GM06990 (cell line): ENCODE data around the gene PRKACG.

Experiments
- DNase-seq: peaks from one replicate; pipeline ENCODE4 v3.0.0-alpha.2; 2011; ENCODE audit not compliant: insufficient read length; ENCODE audit errors: extremely low read depth
- H3K27me3 ChIP-seq: replicated peaks from 2 replicates; pipeline ENCODE4 v1.6.0; 2011; ENCODE audit warnings: low read length; ENCODE audit not compliant: control insufficient read depth, insufficient read depth
- H3K36me3 ChIP-seq: 2 replicates; pipeline ENCODE4 v1.5.1; 2011; ENCODE audit warnings: low read length; ENCODE audit not compliant: control insufficient read depth, insufficient read depth
- H3K4me3 ChIP-seq: replicated peaks from 2 replicates; pipeline ENCODE4 v1.5.1; 2011; ENCODE audit warnings: low read depth, mild to moderate bottlenecking, control low read depth, low read length
- TF ChIP-seq, protein P1 (sequence below): IDR thresholded peaks from 2 replicates; pipeline ENCODE4 v1.5.1; 2011; ENCODE audit warnings: low read length, control low read depth, mild to moderate bottlenecking, inconsistent platforms; ENCODE audit not compliant: insufficient read depth, poor library complexity, severe bottlenecking

PRKACG gene

DNA sequence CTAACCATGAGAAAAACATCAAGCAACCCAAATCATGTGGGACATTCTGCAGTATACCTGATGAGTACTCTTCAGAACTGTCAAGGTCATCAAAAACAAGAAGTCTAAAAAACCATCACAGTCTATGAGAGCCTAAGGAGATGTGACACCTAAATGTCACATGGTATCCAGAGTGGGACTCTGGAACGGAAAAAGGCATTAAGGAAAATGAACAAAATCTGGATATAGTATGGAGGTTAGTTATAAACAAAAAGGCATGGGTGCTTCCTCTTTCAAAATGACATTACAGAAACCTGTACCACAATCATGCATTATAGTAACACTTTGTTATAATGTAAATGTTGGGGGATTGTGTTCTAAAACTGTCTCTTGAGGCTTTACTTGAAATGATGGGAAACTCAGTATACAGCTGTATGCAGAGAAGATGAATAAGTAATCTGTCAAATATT is 47.4 kb downstream of the PRKACG start:
- no peak for DNase-seq
- Histone ChIP-seq H3K27me3 (no peaks in the 10 kb centered on the region), H3K4me3 (no peak overlapping the region), H3K36me3 (no peaks in the 10 kb centered on the region)
- TF ChIP-seq, protein P1, sequence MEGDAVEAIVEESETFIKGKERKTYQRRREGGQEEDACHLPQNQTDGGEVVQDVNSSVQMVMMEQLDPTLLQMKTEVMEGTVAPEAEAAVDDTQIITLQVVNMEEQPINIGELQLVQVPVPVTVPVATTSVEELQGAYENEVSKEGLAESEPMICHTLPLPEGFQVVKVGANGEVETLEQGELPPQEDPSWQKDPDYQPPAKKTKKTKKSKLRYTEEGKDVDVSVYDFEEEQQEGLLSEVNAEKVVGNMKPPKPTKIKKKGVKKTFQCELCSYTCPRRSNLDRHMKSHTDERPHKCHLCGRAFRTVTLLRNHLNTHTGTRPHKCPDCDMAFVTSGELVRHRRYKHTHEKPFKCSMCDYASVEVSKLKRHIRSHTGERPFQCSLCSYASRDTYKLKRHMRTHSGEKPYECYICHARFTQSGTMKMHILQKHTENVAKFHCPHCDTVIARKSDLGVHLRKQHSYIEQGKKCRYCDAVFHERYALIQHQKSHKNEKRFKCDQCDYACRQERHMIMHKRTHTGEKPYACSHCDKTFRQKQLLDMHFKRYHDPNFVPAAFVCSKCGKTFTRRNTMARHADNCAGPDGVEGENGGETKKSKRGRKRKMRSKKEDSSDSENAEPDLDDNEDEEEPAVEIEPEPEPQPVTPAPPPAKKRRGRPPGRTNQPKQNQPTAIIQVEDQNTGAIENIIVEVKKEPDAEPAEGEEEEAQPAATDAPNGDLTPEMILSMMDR, result no peak

DNA sequence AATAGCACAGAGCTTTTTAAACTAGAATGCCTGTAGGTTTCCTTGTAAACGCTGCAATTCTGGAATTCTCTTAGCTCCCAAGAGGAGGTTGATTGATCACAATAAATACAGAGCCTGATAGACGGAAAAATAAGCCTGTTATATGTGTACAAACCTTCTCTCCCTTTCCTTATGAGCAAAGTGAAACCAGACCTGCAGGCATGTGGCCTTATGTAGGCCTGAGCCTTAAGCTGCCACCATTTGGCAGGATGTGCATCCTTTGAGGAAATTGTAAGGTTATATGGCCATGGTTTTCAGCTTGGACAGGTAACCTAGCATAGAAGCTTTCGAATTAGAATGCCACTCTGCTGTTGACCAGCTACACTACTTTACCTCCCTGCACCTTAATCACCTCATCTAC is 49.1 kb downstream of the PRKACG start:
- Histone ChIP-seq H3K4me3 (no peak overlapping the region), H3K36me3 (no peaks in the 10 kb centered on the region), H3K27me3 (no peaks in the 10 kb centered on the region)
- TF ChIP-seq, protein P1, result no peak
- DNase-seq, result no peak

DNA sequence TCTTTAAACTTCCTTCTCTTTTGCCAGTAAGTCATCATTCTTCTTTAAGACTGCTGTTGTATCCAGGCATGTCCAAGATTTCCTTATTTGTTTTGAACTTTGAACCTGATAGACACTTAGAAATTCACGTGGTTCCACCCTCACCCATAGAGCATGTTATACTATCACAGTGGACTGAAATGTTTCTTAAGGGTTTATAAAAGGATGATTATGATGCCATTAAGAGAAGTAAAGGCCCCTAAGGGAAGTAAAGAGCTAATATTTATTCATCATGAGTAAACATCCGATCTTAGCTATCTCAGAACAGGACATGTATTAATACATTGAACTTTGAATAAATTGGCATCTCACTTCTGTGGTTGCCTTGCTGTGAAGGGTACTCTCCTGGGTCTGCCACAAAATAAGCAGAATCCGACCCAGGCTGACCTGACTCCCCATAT is 49.8 kb downstream of the PRKACG start:
- DNase-seq, result no peak
- H3K36me3 ChIP-seq, result no peaks in the 10 kb centered on the region
- no peak overlapping the region for H3K4me3 ChIP-seq
- H3K27me3 ChIP-seq, result no peaks in the 10 kb centered on the region
- TF ChIP-seq, protein P1, result no peak

DNA sequence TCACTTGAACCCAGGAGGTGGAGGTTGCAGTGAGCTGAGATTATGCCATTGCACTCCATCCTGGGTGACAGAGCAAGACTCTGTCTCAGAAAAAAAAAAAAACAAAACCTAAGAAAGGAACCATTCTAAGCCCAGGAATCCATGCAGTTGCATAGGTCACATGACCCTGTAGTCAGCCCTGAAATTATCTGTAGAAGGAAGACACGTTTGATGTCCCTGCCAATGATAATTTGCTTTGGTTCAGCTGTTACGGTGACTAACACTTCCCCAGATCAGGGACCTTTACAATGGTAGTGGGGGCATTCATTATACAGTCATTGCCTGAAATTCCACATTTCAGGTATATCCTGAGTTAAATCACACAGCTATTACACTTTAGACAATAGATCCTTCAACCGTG is 50.5 kb downstream of the PRKACG start:
- TF ChIP-seq, protein P1, result no peak
- Histone ChIP-seq H3K36me3 (no peaks in the 10 kb centered on the region), H3K27me3 (no peaks in the 10 kb centered on the region), H3K4me3 (no peak overlapping the region)
- no peak for DNase-seq
